Measurements from ENCODE around the gene SNRPA.

Gene SNRPA

DNA sequence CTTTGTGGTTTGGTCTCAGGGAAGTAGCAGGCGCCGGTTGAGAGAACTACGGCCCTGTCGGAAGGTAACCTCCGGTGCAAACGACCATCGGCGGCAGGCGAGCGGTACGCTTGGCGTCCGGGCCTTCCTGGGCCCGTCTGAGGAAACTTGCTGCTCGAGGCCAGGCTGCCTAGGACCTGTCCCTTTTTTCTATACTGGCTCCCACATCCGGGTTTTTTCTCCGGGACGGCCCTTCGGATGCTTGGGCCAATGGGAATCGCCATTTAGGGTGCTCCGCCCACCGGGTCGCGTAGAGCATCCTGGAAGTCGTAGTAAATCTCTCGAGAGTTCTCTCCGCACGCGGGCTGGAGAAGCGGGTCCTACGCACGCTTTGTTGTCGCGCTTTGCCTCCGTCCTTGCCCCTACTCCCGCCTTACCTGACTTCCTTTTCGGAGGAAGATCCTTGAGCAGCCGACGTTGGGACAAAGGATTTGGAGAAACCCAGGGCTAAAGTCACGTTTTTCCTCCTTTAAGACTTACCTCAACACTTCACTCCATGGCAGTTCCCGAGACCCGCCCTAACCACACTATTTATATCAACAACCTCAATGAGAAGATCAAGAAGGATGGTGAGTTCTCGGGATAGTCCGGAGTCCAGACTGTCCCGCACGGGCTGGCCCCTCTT lies at the start of gene SNRPA:
Gene SNRPA, plus strand, starts transcription at position 330 of the 664 bp plus-strand sequence. Its CDS starts 206 bp downstream, at position 536.
- peak within 1 kb of the TSS; percentile 100 for H3K27ac ChIP-seq
- TF ChIP-seq, protein P1, sequence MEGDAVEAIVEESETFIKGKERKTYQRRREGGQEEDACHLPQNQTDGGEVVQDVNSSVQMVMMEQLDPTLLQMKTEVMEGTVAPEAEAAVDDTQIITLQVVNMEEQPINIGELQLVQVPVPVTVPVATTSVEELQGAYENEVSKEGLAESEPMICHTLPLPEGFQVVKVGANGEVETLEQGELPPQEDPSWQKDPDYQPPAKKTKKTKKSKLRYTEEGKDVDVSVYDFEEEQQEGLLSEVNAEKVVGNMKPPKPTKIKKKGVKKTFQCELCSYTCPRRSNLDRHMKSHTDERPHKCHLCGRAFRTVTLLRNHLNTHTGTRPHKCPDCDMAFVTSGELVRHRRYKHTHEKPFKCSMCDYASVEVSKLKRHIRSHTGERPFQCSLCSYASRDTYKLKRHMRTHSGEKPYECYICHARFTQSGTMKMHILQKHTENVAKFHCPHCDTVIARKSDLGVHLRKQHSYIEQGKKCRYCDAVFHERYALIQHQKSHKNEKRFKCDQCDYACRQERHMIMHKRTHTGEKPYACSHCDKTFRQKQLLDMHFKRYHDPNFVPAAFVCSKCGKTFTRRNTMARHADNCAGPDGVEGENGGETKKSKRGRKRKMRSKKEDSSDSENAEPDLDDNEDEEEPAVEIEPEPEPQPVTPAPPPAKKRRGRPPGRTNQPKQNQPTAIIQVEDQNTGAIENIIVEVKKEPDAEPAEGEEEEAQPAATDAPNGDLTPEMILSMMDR (IDR thresholded peaks at IDR 0.05; ENCODE audit: low read depth, low read length) = no peak
- H3K27me3 ChIP-seq (ENCODE audit: insufficient read depth, low read depth, severe bottlenecking) = no peaks in the 10 kb centered on the region
- H3K36me3 ChIP-seq = peaks cover 35% of the 10 kb centered on the region
- peak within 1 kb of the TSS; percentile 98 for H3K4me3 ChIP-seq (ENCODE audit: low read depth, low read length)
- no peaks in the 10 kb centered on the region for H3K9me3 ChIP-seq (ENCODE audit: severe bottlenecking)
- peak; percentile 97 for DNase-seq

DNA sequence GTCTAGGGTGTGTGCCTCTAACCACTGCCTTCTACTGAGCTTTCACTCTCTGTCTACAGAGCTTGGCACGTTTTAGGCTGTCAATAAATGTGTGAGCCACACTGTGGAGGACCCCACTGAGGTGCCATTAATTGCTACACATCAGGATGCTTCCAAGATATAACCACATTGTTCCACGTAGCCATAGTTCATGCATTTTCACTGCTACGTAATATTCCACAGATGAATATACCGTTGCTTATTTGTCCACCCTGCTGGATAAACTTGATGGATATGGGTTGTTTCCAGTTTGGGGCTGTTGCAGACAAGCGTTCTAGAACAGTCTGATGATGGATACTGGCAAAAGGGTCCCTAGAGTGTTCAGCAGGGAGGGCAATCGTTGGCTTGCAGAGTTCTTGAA lies 49.2 kb upstream of the SNRPA start:
- Histone ChIP-seq H3K36me3 (peaks cover 28% of the 10 kb centered on the region), H3K9me3 (ENCODE audit: severe bottlenecking) (no peaks in the 10 kb centered on the region), H3K27me3 (ENCODE audit: insufficient read depth, low read depth, severe bottlenecking) (no peaks in the 10 kb centered on the region), H3K27ac (peak overlapping the region; percentile 61; the same call in 1 of the 2 replicates), H3K4me3 (ENCODE audit: low read depth, low read length) (no peak overlapping the region)
- no peak for DNase-seq
- TF ChIP-seq, protein P1 (IDR thresholded peaks at IDR 0.05; ENCODE audit: low read depth, low read length) = no peak

DNA sequence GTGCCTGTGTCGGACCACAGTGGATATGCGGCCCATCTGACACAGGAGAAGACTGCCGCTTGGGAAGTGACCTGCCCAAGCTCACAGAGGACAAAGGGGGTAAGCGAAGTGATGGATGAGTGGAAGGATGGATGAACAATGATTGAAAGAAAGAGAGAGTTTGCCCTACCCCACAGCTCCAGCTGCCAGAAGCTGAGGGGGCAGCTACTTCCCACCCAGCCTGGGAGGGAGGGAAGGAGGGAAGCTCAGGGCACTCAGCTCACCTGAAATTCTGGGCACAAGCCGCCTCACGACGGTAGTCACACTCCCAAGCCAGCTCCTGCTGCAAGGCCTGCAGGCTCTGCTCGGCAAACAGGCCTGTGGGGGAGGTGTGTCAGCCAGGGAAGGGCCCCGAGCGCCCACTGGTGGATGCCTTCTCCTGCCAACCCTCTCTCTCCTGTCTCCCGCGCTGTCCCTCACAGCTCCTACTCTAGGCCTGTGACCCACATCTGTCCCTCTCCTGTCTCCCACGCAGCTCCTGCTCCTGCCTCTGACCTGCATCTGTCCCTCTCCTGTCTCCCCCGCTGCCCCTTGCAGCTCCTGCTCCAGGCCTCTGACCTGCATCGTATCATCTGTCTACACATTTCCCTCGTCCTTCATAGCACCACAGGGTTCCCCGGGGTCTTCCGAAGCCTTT lies 48.5 kb upstream of the SNRPA start:
- H3K4me3 ChIP-seq (ENCODE audit: low read depth, low read length) = no peak overlapping the region
- H3K27me3 ChIP-seq (ENCODE audit: insufficient read depth, low read depth, severe bottlenecking) = no peaks in the 10 kb centered on the region
- peak; percentile 91 for DNase-seq
- TF ChIP-seq, protein P1 (IDR thresholded peaks at IDR 0.05; ENCODE audit: low read depth, low read length) = peak; percentile 98
- H3K27ac ChIP-seq = peak overlapping the region; percentile 61
- no peaks in the 10 kb centered on the region for H3K9me3 ChIP-seq (ENCODE audit: severe bottlenecking)
- H3K36me3 ChIP-seq = peaks cover 22% of the 10 kb centered on the region

DNA sequence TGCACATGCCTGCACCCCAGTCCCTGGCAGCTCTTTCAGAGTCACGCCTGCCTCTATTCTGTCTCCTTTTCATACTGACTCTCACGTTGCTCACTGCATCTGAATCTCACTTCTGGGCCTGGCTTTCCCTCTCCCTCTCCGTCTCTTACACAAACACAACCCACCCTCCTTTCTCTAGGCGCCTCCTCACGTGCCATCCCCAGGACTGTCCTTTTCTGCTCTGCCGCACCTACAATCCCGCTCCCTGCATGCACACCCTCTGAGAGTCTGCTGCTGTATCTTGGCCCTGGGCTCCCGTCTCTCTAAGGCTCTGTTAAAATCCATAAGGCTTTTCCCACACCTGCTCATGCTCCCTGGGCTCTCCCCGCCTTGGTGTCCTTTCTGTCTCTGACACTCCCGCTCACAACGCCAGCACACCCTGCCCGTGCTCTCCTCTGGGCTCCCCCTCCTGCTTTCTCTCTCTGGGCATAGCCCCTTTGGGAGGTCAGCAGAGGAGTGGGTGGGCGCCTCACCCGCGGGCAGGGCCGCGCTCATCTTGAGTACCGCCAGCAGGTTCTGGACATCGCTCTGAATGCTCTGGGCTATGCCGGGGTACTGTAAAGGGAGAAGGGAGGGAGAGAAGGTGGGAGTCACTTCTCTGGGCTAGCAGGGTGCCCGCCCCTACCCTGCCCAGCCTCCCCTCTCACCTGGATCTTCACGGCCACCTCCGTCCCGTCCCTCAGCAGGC lies 47.8 kb upstream of the SNRPA start:
- Histone ChIP-seq H3K4me3 (ENCODE audit: low read depth, low read length) (no peak overlapping the region), H3K27ac (peak overlapping the region; percentile 61), H3K27me3 (ENCODE audit: insufficient read depth, low read depth, severe bottlenecking) (no peaks in the 10 kb centered on the region), H3K9me3 (ENCODE audit: severe bottlenecking) (no peaks in the 10 kb centered on the region), H3K36me3 (peaks cover 25% of the 10 kb centered on the region)
- DNase-seq = no peak
- TF ChIP-seq, protein P1 (IDR thresholded peaks at IDR 0.05; ENCODE audit: low read depth, low read length) = no peak

DNA sequence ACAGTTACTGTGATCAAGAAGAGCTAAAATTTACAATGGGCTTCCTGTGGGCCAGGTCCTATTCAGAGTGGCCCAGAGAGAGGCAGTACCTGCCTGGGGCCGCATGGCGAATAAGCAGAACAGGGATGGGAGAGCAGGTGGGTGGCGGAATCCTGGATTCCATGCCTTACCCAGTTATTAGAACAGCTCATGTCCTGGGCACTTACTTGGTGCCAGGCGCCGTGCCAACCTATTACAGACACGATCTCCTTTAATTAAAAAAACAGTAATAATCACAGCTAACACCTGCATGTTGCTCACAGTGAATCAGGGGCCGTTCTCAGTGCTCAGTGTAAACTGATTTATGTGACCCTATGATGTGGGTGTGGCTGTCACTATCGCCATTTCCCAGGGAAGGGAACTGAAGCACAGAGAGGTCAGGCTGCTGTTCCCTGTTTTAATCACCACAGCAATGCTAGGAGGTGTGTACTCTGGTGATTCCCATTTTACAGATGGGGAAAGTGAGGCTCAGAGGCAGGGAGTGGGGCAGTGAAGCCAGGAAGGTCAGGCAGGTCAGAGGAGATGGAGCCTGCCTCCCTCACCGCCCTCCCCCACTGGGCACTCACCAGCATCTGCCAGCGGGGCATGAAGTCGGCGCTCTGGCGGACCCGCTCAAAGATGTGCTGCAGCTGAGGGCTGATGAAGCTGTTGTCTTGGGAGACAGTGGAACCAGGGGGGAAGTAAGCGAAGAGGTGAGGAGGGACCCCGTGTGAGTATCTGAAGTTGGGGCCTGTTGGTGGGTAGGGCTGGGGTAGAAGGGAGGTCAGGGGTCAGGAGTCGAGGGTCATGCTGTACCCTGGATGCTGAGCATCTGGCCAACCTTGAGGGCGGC lies 46.3 kb upstream of the SNRPA start:
- H3K36me3 ChIP-seq = peaks cover 34% of the 10 kb centered on the region
- TF ChIP-seq, protein P1 (IDR thresholded peaks at IDR 0.05; ENCODE audit: low read depth, low read length) = no peak
- H3K27me3 ChIP-seq (ENCODE audit: insufficient read depth, low read depth, severe bottlenecking) = no peaks in the 10 kb centered on the region
- H3K27ac ChIP-seq = no peak overlapping the region
- DNase-seq = no peak
- no peaks in the 10 kb centered on the region for H3K9me3 ChIP-seq (ENCODE audit: severe bottlenecking)
- H3K4me3 ChIP-seq (ENCODE audit: low read depth, low read length) = no peak overlapping the region
